Measurements from ENCODE around the gene CCN6.
A peak's percentile ranks its signal among the peaks of the same experiment; 100 is the strongest.

DNA sequence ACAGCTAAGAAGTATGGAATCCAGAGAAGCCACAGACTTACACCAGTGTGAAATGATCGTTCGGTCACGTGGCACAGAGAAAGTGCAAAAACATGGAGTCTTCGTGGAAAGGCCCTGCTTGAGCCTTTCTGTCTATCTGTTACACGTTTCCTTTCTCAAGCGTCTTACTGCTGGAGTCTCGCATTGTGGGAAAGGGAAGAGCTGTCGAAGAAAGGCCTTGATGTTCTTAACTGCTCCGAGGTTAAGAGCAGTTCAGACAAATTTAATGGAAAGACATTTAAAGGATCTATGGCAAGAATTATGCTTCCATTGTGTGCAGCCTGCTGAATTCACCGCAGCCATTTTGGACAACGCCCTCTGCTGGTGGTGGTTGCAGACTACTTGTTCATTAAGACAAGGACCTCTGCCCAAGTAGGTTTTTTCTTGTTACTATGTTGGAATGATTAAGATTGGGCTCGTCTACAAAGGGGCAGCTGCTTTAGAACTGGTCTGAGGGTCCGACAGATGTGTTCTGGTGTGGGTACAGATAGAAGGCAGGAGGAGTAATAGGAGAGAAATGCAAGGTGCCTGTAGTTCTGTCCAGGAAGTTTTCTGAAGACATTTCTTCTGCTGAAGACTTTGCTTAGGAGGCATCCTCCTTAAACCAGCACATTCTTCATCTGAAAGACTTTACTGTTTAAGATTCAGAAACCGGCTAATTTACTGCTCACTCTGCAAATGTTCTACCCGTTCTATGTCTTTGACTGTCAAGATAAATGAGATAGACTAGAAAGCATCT lies 24.7 kb upstream of the CCN6 start:
- TF ChIP-seq, protein P1, sequence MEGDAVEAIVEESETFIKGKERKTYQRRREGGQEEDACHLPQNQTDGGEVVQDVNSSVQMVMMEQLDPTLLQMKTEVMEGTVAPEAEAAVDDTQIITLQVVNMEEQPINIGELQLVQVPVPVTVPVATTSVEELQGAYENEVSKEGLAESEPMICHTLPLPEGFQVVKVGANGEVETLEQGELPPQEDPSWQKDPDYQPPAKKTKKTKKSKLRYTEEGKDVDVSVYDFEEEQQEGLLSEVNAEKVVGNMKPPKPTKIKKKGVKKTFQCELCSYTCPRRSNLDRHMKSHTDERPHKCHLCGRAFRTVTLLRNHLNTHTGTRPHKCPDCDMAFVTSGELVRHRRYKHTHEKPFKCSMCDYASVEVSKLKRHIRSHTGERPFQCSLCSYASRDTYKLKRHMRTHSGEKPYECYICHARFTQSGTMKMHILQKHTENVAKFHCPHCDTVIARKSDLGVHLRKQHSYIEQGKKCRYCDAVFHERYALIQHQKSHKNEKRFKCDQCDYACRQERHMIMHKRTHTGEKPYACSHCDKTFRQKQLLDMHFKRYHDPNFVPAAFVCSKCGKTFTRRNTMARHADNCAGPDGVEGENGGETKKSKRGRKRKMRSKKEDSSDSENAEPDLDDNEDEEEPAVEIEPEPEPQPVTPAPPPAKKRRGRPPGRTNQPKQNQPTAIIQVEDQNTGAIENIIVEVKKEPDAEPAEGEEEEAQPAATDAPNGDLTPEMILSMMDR (IDR thresholded peaks at IDR 0.05) = peak; percentile 19 to 64 (median 46)
- TF ChIP-seq POLR2A (IDR thresholded peaks at IDR 0.05) = no peak
